A549 treated with GW870086 at 1 μM for 4 hours (cell line): Measurements from ENCODE around the gene ZNF775. TPM values are rescaled to one million over a fixed set of nuclear protein-coding genes. Genes with fewer than 3 reads are reported as not detected.

ENCODE experiments used
- total RNA-seq: library from RNA; stranded (reverse); fragments of 200-300 nt; extraction: Qiagen RNA extraction; gene quantifications from 5 replicates; pipeline ENCODE4 v1.2.3, GENCODE V29; 2022; ENCODE audit warnings: low read depth

The ZNF775 gene
- 4.5 to 6.3 TPM (median 5.2 TPM) in 5 replicates for total RNA-seq

GRCh38 chr7:150378853-150379440, at the start of gene ZNF775:
Gene ZNF775 (plus strand): TSS chr7:150379330. CDS start chr7:150388471, 9,141 bp downstream.

GRCh38 chr7:150341263-150342120, 37.6 kb upstream of the ZNF775 start, which contains the start of gene RARRES2:
Gene RARRES2 (minus strand): TSS chr7:150341629. CDS start chr7:150340609, 1,020 bp downstream.

GRCh38 chr7:150368096-150368883, 10.8 kb upstream of the ZNF775 start, which contains the start of gene REPIN1:
Gene REPIN1 (plus strand): TSS chr7:150368822. CDS start chr7:150369712, 890 bp downstream.

Other genes starting within 250 kb of the ZNF775 start
- gene LRRC61, start 56.0 kb upstream of the ZNF775 start, total RNA-seq, result 0.07 to 0.20 TPM in 2 of 5 replicates, not detected in the others
- gene ACTR3C, start 55.8 kb upstream of the ZNF775 start, total RNA-seq, result 0.36 TPM in 1 of 5 replicates, not detected in the others
- not detected in 5 replicates for gene RARRES2, start 37.7 kb upstream of the ZNF775 start, total RNA-seq
- gene REPIN1, start 10.5 kb upstream of the ZNF775 start, total RNA-seq, result 72.0 to 88.5 TPM (median 83.6 TPM) in 5 replicates
- not detected in 5 replicates for gene GIMAP8, start 71.3 kb downstream of the ZNF775 start, total RNA-seq
- not detected in 5 replicates for gene GIMAP7, start 135.5 kb downstream of the ZNF775 start, total RNA-seq
- not detected in 5 replicates for gene GIMAP4, start 188.1 kb downstream of the ZNF775 start, total RNA-seq